GM12801 (cell line): Measurements from ENCODE around the gene CYS1.

Source experiments
- TF ChIP-seq, protein P1 (sequence below): IDR thresholded peaks from one replicate; pipeline ENCODE4 v1.5.1; 2011; ENCODE audit warnings: control low read depth; ENCODE audit not compliant: insufficient read length; ENCODE audit errors: extremely low read depth

The CYS1 gene

DNA sequence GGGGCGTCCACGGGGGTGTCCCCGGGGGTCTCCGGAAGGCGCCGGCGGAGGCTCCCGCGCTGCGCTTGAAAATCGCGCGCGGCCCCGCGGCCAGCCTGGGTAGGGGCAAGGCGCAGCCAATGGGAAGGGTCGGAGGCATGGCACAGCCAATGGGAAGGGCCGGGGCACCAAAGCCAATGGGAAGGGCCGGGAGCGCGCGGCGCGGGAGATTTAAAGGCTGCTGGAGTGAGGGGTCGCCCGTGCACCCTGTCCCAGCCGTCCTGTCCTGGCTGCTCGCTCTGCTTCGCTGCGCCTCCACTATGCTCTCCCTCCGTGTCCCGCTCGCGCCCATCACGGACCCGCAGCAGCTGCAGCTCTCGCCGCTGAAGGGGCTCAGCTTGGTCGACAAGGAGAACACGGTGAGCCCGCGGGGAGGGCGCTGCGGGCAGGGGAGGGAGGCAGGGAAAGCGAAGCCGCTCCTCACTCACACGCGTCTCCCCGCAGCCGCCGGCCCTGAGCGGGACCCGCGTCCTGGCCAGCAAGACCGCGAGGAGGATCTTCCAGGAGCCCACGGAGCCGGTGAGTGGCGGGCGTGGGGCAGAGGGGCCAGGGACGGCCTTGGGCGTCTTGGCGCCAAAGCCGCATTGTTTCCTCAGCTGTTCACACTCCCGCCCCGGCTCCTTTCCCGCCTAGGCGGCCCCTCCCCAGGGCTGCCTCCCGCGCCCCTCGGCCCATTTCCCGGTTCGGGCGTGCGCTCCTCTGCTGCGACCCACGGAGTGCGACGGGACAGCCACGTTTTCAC is 42.5 kb upstream of the CYS1 start, which contains the start of gene RRM2:
RRM2 (plus strand) TSS at position 240 of the 781 bp plus-strand sequence; CDS start at position 300, 60 bp downstream.
- TF ChIP-seq, protein P1, sequence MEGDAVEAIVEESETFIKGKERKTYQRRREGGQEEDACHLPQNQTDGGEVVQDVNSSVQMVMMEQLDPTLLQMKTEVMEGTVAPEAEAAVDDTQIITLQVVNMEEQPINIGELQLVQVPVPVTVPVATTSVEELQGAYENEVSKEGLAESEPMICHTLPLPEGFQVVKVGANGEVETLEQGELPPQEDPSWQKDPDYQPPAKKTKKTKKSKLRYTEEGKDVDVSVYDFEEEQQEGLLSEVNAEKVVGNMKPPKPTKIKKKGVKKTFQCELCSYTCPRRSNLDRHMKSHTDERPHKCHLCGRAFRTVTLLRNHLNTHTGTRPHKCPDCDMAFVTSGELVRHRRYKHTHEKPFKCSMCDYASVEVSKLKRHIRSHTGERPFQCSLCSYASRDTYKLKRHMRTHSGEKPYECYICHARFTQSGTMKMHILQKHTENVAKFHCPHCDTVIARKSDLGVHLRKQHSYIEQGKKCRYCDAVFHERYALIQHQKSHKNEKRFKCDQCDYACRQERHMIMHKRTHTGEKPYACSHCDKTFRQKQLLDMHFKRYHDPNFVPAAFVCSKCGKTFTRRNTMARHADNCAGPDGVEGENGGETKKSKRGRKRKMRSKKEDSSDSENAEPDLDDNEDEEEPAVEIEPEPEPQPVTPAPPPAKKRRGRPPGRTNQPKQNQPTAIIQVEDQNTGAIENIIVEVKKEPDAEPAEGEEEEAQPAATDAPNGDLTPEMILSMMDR = no peak

DNA sequence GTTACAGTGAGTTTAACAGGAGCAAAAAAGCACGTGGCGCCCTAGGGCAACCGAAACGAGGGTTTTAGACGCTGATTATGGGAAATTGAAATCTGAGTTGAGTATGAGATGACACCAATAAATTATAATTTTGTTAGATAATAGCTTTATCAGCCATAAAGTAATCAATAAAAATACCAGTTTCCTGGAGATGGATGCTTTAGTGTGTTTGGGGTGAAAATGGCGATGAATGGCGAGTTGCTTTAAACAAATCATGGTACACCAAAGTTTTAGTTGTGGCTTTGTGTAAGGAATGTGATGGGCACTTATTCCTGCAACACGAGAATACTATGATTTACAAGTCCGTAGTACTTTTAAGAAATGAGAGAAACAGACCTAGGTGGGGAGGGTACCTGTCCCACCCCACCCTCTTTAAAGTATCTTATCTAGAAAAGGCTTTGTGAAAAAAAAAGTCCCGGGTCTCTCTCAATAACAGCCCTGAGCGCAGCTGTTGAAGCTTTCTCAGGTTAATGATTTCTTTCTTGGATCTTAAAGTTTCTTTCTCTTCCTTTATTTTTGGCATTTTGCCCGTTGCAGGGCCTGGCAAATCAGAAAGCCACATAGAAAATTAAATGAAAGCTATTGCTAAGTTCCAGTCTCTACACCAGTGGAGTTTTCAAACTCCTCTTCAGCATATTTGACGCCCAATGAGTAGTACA is 40.8 kb upstream of the CYS1 start:
- TF ChIP-seq, protein P1 = no peak

DNA sequence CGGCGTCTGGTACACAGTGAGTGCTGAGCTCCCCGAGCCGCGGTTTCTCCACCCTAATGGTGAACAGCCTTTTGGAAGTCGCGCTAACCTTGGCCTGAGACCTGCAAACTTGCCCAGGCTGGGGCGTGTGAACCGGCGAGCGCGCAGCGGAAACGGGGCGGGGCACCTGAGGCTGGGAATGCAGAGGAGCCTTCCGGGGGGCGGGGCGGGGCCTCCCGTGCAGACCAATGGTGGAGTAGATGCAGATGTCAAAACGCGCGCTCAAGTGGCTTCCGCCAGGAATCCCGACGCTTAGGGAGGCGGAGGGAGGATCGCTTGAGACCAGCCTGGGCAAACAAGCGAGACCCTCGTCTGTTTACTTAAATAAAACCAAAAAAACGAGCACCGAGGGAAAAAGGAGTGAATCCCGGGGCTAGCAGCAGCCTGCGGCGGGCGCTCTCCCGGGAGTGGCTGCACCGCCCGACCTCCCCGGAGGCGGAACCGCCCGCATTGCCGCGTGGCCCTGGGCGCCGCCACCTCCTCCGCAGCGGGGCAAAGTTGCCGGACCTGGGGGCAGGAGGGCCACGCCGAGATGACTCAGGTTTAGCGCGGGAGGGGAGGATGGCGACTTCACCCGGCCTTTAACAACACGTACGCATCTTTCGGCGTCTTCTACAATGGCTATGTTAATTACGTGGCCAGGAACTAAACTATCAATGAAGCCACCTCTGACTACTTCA is 40.1 kb upstream of the CYS1 start:
- TF ChIP-seq, protein P1 = no peak

DNA sequence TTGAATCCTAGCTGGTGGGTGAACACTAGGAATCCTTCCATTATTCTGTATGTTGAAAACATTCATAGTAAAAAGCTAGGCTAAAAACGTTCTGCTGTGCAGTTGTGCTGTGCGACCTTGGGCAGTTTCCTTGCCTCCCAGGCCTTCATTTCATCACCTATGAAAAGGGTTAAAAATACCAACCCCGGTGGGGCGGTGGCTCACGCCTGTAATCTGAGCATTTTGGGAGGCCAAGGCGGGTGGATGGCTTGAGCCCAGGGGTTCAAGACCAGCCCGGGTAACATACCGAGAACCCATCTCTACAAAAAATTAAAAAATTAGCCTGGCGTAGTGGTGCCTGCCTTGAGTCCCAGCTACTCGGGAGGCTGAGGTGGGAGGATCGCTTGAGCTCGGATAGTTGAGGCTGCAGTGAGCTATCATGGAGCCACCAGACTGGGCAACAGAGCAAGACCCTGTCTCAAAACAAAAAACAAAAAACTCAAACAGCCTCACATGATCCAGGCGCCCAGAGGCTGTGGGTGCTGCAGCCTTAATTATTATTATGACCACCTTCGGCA is 39.5 kb upstream of the CYS1 start:
- TF ChIP-seq, protein P1 = no peak

DNA sequence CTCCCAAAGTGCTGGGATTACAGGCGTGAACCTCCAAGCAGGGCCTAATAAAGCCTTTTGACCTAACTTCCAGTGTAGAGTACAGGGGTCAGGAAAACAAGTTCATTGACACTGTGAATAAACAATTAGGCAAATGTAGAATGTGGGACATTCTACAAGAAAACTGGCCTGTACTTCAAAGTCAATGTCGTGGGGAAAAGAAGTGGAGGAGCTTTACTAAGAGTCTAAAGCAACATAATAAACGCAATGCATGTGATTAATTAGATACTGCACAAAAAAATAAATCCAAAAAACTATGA is 38.8 kb upstream of the CYS1 start:
- TF ChIP-seq, protein P1 = no peak

DNA sequence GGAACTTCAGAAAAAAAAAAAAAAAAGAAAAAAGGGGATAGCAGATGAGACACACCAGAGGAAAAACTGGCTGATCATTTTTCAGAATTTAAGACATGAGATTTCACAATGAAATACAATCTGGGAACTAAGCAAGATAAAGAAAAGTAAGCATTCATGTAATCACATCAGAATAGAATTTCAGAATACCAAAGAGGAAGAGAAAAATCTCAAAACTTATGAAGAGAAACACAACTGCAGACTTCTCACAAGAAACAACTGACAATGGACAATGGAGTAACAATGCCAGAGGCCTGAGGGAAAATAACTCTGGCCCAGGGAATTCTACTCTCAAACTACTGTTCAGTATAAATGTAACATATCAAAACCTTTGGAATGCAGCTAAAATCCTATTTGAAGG is 29.1 kb upstream of the CYS1 start:
- TF ChIP-seq, protein P1 = no peak

DNA sequence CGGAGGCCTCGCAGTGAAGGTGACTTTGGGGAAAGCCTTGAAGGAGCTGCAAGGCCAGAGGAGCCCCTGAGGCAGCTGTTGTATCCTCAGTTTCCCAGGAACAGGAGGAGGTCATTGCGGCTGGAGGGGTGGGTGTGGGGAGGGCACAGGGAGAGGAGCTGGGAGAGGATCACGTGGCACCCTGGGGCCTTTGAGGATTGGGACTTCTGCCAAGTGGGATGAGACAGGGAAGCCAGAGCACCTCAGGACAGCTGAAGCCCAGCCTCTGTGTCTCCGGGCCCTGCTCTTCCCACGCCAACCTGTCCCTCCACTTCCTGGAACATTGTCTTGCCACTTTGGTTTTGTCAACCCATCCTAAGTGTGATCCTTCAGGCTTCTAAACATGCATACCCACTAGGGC is 23.0 kb upstream of the CYS1 start:
- TF ChIP-seq, protein P1 = no peak
